ENCODE results near the gene VOPP1. TPM values are rescaled to one million over a fixed set of nuclear protein-coding genes. Genes with fewer than 3 reads are reported as not detected.

The VOPP1 gene
- total RNA-seq, 6 experiments from 2014 or later: 103 to 135 (median 122) TPM

DNA sequence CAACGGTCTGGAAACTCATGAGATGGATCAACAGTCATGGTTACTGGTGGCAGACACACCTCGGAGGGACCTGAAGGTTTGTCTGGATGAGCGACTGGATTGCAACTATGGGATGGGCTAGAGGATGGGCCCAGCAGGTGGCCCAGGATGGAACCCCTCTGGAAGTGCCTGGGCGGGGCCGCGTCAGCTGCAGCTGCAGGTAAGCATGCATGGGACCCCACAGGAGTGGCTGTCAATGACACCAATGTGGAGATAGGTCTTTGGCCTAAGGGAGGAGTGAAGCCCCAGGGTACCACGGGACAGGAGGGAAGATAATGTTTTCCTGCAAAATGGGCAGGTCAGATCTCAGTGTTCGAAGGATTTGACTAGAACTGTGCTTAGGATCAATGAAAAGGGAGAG lies 103.8 kb downstream of the VOPP1 start:
- DNase-seq: no peak
- H3K27ac Mint-ChIP-seq: no peak overlapping the region
- H3K4me3 Mint-ChIP-seq: no peak overlapping the region
- no peaks in the 10 kb centered on the region for H3K9me3 Mint-ChIP-seq
- TF ChIP-seq, protein P1, sequence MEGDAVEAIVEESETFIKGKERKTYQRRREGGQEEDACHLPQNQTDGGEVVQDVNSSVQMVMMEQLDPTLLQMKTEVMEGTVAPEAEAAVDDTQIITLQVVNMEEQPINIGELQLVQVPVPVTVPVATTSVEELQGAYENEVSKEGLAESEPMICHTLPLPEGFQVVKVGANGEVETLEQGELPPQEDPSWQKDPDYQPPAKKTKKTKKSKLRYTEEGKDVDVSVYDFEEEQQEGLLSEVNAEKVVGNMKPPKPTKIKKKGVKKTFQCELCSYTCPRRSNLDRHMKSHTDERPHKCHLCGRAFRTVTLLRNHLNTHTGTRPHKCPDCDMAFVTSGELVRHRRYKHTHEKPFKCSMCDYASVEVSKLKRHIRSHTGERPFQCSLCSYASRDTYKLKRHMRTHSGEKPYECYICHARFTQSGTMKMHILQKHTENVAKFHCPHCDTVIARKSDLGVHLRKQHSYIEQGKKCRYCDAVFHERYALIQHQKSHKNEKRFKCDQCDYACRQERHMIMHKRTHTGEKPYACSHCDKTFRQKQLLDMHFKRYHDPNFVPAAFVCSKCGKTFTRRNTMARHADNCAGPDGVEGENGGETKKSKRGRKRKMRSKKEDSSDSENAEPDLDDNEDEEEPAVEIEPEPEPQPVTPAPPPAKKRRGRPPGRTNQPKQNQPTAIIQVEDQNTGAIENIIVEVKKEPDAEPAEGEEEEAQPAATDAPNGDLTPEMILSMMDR (IDR thresholded peaks at IDR 0.05): no peak
- peaks cover 30% of the 10 kb centered on the region for H3K36me3 Mint-ChIP-seq (ENCODE audit: low read depth)
- peaks cover 7% of the 10 kb centered on the region; the same call in 1 of the 2 replicates for H3K4me1 Mint-ChIP-seq (ENCODE audit: low read depth)
- no peaks in the 10 kb centered on the region; the same call in 1 of the 2 replicates for H3K27me3 Mint-ChIP-seq (ENCODE audit: insufficient read depth)

DNA sequence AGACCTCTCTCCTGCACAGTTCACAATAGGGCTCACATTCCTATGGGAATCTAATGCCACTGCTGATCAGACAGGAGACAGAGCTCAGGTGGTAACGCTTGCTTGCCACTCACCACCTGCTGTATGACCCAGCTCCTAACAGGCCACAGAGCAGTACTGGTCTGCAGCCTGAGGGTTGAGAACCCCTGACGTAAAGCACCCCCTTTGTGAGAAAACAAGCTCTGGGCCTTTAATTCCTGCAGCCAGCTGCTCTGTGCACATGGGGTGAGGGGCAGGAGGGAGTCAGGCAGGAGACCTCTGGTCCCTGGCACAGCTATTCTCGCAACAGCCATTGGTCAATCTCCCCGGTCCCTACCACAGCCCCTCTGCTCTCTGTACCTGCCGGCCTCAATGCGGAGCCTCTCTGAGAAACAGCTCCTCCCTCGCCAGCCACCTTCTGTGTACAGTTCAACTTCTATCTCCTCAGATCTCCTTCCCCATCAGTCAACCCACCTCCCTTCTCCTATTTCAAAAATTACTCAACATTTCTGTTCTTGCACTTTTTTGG lies 105.2 kb downstream of the VOPP1 start:
- peaks cover 7% of the 10 kb centered on the region; the same call in 1 of the 2 replicates for H3K4me1 Mint-ChIP-seq (ENCODE audit: low read depth)
- H3K9me3 Mint-ChIP-seq: peaks cover 4% of the 10 kb centered on the region; the same call in 1 of the 2 replicates
- peaks cover 44% of the 10 kb centered on the region for H3K36me3 Mint-ChIP-seq (ENCODE audit: low read depth)
- H3K27me3 Mint-ChIP-seq (ENCODE audit: insufficient read depth): no peaks in the 10 kb centered on the region; the same call in 1 of the 2 replicates
- DNase-seq: no peak
- no peak overlapping the region for H3K27ac Mint-ChIP-seq
- H3K4me3 Mint-ChIP-seq: no peak overlapping the region
- TF ChIP-seq, protein P1 (IDR thresholded peaks at IDR 0.05): no peak

DNA sequence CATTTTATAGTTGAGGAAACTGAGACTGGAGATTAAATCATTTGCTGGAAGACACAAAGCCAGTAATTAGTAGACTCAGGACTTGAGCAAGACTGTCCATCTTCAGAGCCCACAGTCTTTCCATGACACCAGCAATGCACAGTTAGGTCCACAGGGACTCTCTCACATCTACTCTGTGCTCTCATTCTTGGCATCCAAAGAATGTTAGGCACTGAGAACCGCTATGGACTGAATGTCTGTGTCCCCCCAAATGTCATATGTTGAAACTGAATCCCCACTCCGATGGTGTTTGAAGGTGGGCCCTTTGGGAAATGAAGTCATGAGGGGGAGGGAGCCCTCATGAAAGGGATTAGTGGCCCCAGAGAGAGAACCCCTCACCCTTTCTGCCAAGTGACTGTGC lies 106.6 kb downstream of the VOPP1 start:
- Mint-ChIP-seq H3K4me1 (ENCODE audit: low read depth) (peaks cover 7% of the 10 kb centered on the region; the same call in 1 of the 2 replicates), H3K27me3 (ENCODE audit: insufficient read depth) (no peaks in the 10 kb centered on the region; the same call in 1 of the 2 replicates), H3K4me3 (no peak overlapping the region), H3K36me3 (ENCODE audit: low read depth) (peaks cover 56% of the 10 kb centered on the region), H3K9me3 (peaks cover 11% of the 10 kb centered on the region), H3K27ac (no peak overlapping the region)
- DNase-seq: no peak
- TF ChIP-seq, protein P1 (IDR thresholded peaks at IDR 0.05): no peak

DNA sequence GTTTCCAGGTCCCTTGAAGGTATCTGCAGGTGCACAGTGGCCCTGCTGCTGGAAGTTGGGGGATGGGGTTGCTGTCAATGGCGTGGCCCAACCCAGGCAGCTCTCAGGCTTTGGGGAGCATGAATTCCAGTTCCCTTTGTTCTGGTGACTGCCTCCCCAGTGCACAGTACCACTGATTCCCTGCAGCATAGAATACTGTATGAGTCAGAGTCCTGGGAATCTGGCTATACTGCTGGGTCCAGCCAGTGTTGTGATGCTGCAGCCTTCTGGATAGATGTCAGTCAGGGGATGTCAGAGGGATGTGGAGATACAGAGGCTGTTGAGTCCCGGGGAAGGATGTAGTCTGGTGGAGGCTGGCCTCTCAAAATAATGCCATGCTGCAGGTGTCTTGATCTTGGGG lies 107.9 kb downstream of the VOPP1 start:
- DNase-seq: peak; percentile 22
- Mint-ChIP-seq H3K27ac (no peak overlapping the region), H3K9me3 (peaks cover 22% of the 10 kb centered on the region), H3K4me1 (ENCODE audit: low read depth) (peaks cover 10% of the 10 kb centered on the region; the same call in 1 of the 2 replicates), H3K27me3 (ENCODE audit: insufficient read depth) (no peaks in the 10 kb centered on the region; the same call in 1 of the 2 replicates), H3K36me3 (ENCODE audit: low read depth) (peaks cover 63% of the 10 kb centered on the region), H3K4me3 (no peak overlapping the region)
- TF ChIP-seq, protein P1 (IDR thresholded peaks at IDR 0.05): no peak

DNA sequence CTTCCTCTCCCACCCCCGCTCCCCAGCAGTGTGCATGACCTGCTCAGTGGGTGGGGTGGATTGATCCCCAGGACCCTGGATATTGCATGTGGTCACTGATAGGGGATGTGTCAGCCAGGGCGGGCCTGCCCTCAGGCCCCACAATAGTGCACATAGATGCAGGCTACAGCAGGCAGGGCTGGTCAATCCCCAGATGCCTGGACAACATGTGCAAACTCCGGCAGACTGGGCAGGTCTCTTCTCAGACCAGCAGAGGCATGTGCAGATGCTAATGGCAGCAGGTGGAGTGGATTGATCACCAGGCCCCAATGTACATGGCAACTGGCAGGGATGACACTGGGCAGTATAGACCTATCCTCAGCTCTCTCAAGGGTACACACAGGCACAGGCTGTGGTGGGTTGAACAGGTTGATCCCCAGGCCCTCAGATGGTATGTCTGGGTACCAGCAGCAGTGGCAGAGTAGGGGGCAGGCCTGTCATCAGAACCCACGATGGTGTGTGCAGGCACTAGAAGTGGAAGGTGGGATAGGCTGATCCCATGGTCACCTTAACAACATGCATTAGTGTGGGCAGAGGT lies 108.5 kb downstream of the VOPP1 start:
- no peak overlapping the region for H3K27ac Mint-ChIP-seq
- H3K9me3 Mint-ChIP-seq: peaks cover 28% of the 10 kb centered on the region
- no peaks in the 10 kb centered on the region; the same call in 1 of the 2 replicates for H3K27me3 Mint-ChIP-seq (ENCODE audit: insufficient read depth)
- H3K4me1 Mint-ChIP-seq (ENCODE audit: low read depth): peaks cover 17% of the 10 kb centered on the region
- no peak overlapping the region for H3K4me3 Mint-ChIP-seq
- TF ChIP-seq, protein P1 (IDR thresholded peaks at IDR 0.05): no peak
- DNase-seq: no peak
- H3K36me3 Mint-ChIP-seq (ENCODE audit: low read depth): peaks cover 70% of the 10 kb centered on the region

Data from HFFc6 (cell line).